HUES48 (cell line): ENCODE results near the gene LHX4.

ENCODE experiments used
- H3K27ac ChIP-seq: one replicate; pipeline ENCODE4 v1.7.0; 2013; ENCODE audit warnings: low read depth, low read length, inconsistent platforms
- H3K27me3 ChIP-seq: 2 replicates; pipeline ENCODE4 v1.6.1; 2013; ENCODE audit warnings: mild to moderate bottlenecking, low read length; ENCODE audit not compliant: control insufficient read depth, insufficient read depth
- H3K36me3 ChIP-seq: 2 replicates; pipeline ENCODE4 v1.6.1; 2013; ENCODE audit warnings: low read length; ENCODE audit not compliant: control insufficient read depth, insufficient read depth
- H3K4me1 ChIP-seq: 2 replicates; pipeline ENCODE4 v1.6.1; 2013; ENCODE audit warnings: mild to moderate bottlenecking, low read length; ENCODE audit not compliant: control insufficient read depth, insufficient read depth
- H3K4me3 ChIP-seq: 2 replicates; pipeline ENCODE4 v1.5.1; 2013; ENCODE audit warnings: mild to moderate bottlenecking, low read depth, low read length
- H3K9ac ChIP-seq: 2 replicates; pipeline ENCODE4 v1.6.1; 2013; ENCODE audit warnings: mild to moderate bottlenecking, low read depth, low read length, moderate library complexity
- H3K9me3 ChIP-seq: 2 replicates; pipeline ENCODE4 v1.6.1; 2013; ENCODE audit warnings: low read length; ENCODE audit not compliant: control insufficient read depth, insufficient read depth

Gene LHX4

DNA sequence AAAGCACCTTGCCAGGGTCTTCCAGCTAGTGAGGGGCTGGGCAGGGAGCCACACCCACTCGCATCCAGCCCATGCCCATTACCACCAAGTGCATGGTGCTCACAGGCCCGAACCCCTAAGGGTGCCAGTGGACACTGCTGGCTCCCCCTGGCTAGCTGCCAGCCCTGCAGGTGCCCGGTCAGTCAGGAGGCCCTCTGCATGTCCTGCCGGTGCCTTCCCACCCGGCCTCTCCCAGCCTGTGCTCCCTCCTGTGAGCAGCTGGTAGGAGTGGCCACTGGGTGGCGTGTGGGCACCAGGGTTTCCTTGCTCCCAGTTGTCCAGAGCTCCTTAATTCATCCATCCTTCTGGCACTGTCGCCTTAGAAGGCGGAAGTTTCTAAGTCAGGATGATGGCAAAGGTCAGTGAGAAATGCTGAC is 42.0 kb upstream of the LHX4 start:
- Histone ChIP-seq H3K9ac (no peak overlapping the region), H3K9me3 (no peaks in the 10 kb centered on the region), H3K27ac (no peak overlapping the region)

DNA sequence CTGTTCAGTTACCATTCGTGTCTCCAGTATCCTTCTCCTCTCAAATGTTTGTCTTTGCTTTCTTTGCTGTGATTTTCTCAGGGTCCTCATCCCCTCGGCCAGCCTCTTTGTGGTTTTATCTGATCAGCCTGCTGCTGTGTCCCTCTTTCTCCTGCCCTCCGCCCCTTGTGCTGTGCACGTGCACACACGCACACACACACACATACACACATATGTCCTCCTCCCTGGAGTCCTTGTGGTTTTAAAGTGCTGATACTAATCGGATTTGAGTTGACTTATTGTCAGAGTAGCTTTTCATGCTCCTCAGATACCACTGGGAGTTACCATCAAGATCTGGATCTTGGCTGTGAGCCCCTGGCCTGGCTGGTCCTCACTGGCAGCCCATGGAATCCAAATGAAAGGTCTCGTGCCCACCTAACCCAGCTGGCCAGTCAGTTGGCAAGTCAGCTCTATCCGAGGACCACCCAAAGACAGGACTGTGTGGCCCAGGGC is 41.3 kb upstream of the LHX4 start:
- H3K36me3 ChIP-seq, result peaks cover 65% of the 10 kb centered on the region
- no peak overlapping the region for H3K9ac ChIP-seq
- H3K9me3 ChIP-seq, result no peaks in the 10 kb centered on the region
- H3K4me1 ChIP-seq, result no peaks in the 10 kb centered on the region
- no peak overlapping the region for H3K4me3 ChIP-seq
- no peak overlapping the region for H3K27ac ChIP-seq
- no peaks in the 10 kb centered on the region for H3K27me3 ChIP-seq

More for the DNA sequence above, 42.0 kb upstream of the LHX4 start:
- Histone ChIP-seq H3K4me1 (no peaks in the 10 kb centered on the region), H3K36me3 (peaks cover 71% of the 10 kb centered on the region), H3K4me3 (no peak overlapping the region), H3K27me3 (no peaks in the 10 kb centered on the region)

DNA sequence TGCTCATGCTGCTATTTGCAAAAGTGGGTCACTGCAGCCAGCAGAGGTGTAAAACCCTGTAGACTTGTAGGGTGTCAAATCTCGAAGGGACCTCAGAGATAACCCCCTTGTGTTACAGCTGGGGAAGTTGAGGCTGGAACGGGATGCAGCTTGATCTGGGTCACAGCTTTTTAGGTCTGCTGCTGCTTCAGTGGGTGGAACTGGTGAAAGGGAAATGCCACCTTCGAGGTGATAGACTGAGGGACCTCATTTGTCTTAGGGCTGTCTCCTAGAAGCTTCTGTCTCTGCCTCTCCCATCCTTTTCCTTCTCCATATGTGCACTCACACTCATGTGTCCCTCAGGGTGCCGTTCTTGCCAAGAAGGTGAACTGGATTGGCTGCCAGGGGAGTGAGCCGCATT is 40.0 kb upstream of the LHX4 start:
- Histone ChIP-seq H3K4me1 (no peaks in the 10 kb centered on the region), H3K9ac (no peak overlapping the region), H3K4me3 (no peak overlapping the region), H3K27me3 (no peaks in the 10 kb centered on the region), H3K9me3 (no peaks in the 10 kb centered on the region), H3K36me3 (peaks cover 61% of the 10 kb centered on the region), H3K27ac (no peak overlapping the region)

- no peaks in the 10 kb centered on the region for H3K27me3 ChIP-seq
- H3K4me3 ChIP-seq, result no peak overlapping the region
- peaks cover 55% of the 10 kb centered on the region for H3K36me3 ChIP-seq
- H3K4me1 ChIP-seq, result no peaks in the 10 kb centered on the region
- no peaks in the 10 kb centered on the region for H3K9me3 ChIP-seq
- H3K27ac ChIP-seq, result no peak overlapping the region
- no peak overlapping the region for H3K9ac ChIP-seq
These were observed 37.9 kb upstream of the LHX4 start for GRCh38 chr1:180192172-180192571.

GRCh38 chr1:180193141-180194047 is 36.7 kb upstream of the LHX4 start:
- no peak overlapping the region for H3K9ac ChIP-seq
- no peak overlapping the region for H3K27ac ChIP-seq
- no peak overlapping the region for H3K4me3 ChIP-seq
- peaks cover 61% of the 10 kb centered on the region for H3K36me3 ChIP-seq
- no peaks in the 10 kb centered on the region for H3K27me3 ChIP-seq
- no peaks in the 10 kb centered on the region for H3K9me3 ChIP-seq
- H3K4me1 ChIP-seq, result no peaks in the 10 kb centered on the region

DNA sequence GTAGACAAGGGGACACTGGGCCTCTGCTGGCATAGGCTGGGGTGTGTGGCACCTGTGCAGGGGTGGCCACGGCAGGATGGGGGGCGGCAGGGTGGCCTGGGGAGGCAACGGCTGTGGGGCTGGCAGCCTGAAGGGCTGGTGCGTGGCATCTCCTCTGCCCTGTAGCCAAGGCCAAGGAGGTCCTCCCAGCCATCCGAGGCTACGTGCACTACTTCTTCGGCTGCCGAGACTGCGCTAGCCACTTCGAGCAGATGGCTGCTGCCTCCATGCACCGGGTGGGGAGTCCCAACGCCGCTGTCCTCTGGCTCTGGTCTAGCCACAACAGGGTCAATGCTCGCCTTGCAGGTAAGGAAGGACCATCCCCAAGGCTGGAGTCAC is 36.0 kb upstream of the LHX4 start:
- H3K36me3 ChIP-seq, result peaks cover 55% of the 10 kb centered on the region
- no peak overlapping the region for H3K9ac ChIP-seq
- no peaks in the 10 kb centered on the region for H3K27me3 ChIP-seq
- no peaks in the 10 kb centered on the region for H3K9me3 ChIP-seq
- no peaks in the 10 kb centered on the region for H3K4me1 ChIP-seq
- no peak overlapping the region for H3K4me3 ChIP-seq
- H3K27ac ChIP-seq, result no peak overlapping the region

DNA sequence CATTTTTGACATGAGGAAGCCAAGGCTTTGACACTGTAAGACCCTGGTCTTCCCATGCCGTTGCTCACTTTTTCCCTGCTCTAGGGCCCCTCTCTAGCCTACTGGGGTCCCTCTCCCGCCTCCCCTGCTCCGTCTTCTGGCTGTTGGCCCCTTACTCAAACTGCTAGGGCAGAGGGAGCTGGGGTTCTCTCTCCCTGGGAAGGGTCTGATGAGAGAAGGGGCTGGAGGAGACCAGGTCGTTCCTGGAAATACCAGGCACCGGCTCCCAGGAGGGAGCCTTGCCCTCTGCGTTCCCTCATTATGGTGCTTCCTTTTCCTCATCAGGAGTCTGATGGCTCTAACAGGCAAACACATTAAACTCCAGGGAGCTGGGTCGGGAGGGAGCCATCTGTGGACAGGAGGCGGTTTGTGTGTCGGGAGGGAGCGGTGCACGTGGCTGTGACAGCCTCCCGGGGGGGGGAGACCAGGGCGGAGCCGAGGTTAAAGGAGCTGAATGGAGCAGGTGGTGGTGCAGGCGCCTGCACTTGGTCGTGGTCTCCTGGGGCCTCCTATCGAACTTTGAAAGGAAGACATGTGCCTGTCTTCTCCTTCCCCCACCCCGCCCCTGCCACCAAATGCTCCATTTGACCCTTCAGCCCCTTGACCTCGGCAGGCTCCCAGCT is 35.4 kb upstream of the LHX4 start:
- peaks cover 52% of the 10 kb centered on the region for H3K36me3 ChIP-seq
- H3K27ac ChIP-seq, result no peak overlapping the region
- H3K9ac ChIP-seq, result no peak overlapping the region

DNA sequence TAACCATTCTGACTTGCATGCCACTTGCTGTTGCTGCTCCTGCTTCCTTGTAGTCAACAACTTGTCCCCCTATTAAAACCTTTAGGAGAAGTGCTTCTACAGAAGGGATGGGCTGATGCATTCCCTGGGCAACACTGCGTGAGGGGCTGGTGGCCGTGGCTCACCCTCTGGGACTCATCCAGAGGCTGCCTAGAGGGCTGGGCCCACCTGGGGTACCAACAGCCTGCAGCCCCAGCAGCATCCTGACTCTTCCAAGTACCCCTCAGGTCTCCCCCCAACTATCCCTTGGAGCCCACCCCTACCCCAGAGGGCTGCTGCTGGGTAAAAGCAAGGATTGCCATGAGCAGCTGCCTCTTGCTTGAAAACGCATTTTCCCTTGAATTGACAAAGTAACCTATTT is 34.7 kb upstream of the LHX4 start:
- no peak overlapping the region for H3K9ac ChIP-seq
- H3K9me3 ChIP-seq, result no peaks in the 10 kb centered on the region
- peaks cover 44% of the 10 kb centered on the region for H3K36me3 ChIP-seq
- H3K4me1 ChIP-seq, result no peaks in the 10 kb centered on the region
- no peak overlapping the region for H3K4me3 ChIP-seq
- H3K27ac ChIP-seq, result no peak overlapping the region
- no peaks in the 10 kb centered on the region for H3K27me3 ChIP-seq

More for the DNA sequence above, 35.4 kb upstream of the LHX4 start:
- Histone ChIP-seq H3K9me3 (no peaks in the 10 kb centered on the region), H3K4me1 (no peaks in the 10 kb centered on the region), H3K27me3 (no peaks in the 10 kb centered on the region), H3K4me3 (no peak overlapping the region)

DNA sequence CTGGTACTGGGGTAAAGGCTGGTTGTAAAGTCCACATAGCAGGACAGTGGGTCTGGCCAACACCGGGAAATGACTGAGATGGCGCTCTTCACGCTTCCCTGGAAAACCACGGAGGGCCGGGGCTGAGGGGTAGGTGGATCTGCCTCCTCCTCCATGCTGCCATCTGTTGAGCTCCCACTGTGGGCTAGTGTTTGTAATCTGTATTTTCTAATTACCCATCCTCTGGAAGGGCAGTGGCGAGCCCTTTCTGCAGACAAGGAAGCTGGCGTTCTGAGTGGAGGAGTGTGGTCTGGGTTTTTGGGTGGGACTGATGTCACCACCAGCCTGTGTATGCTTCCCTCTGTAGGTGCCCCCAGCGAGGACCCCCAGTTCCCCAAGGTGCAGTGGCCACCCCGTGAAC is 34.1 kb upstream of the LHX4 start:
- no peaks in the 10 kb centered on the region for H3K27me3 ChIP-seq
- H3K9me3 ChIP-seq, result no peaks in the 10 kb centered on the region
- no peak overlapping the region for H3K27ac ChIP-seq
- H3K4me3 ChIP-seq, result no peak overlapping the region
- H3K4me1 ChIP-seq, result no peaks in the 10 kb centered on the region
- H3K36me3 ChIP-seq, result peaks cover 39% of the 10 kb centered on the region
- no peak overlapping the region for H3K9ac ChIP-seq

DNA sequence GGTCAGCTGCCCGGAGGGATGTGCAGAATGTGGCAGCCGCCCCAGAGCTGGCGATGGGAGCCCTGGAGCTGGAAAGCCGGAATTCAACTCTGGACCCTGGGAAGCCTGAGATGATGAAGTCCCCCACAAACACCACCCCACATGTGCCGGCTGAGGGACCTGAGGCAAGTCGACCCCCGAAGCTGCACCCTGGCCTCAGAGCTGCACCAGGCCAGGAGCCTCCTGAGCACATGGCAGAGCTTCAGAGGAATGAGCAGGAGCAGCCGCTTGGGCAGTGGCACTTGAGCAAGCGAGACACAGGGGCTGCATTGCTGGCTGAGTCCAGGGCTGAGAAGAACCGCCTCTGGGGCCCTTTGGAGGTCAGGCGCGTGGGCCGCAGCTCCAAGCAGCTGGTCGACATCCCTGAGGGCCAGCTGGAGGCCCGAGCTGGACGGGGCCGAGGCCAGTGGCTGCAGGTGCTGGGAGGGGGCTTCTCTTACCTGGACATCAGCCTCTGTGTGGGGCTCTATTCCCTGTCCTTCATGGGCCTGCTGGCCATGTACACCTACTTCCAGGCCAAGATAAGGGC is 33.5 kb upstream of the LHX4 start:
- no peak overlapping the region for H3K4me3 ChIP-seq
- no peak overlapping the region for H3K9ac ChIP-seq
- no peaks in the 10 kb centered on the region for H3K9me3 ChIP-seq
- peaks cover 33% of the 10 kb centered on the region for H3K36me3 ChIP-seq
- no peak overlapping the region for H3K27ac ChIP-seq
- no peaks in the 10 kb centered on the region for H3K27me3 ChIP-seq
- no peaks in the 10 kb centered on the region for H3K4me1 ChIP-seq

GRCh38 chr1:180197231-180197630 is 32.8 kb upstream of the LHX4 start:
- Histone ChIP-seq H3K27ac (no peak overlapping the region), H3K4me1 (no peaks in the 10 kb centered on the region), H3K9me3 (no peaks in the 10 kb centered on the region), H3K9ac (no peak overlapping the region), H3K27me3 (no peaks in the 10 kb centered on the region), H3K4me3 (no peak overlapping the region), H3K36me3 (peaks cover 30% of the 10 kb centered on the region)
